HEK293 (cell line): Measurements from ENCODE around the gene RPUSD2.
A peak's percentile ranks its signal among the peaks of the same experiment; 100 is the strongest.

Source experiments
- BCL11B ChIP-seq: fragments of 450-650 bp; formaldehyde crosslinking; IDR thresholded peaks from 2 replicates; pipeline ENCODE4 v1.5.1; 2016; ENCODE audit warnings: low read depth, missing biosample characterization, missing genetic modification characterization
- KLF8 ChIP-seq: fragments of 450-650 bp; formaldehyde crosslinking; IDR thresholded peaks from 2 replicates; pipeline ENCODE4 v1.5.1; 2016; ENCODE audit warnings: missing biosample characterization, missing genetic modification characterization
- KLF9 ChIP-seq: fragments of 450-650 bp; formaldehyde crosslinking; IDR thresholded peaks from 2 replicates; pipeline ENCODE4 v1.5.1; 2016; ENCODE audit warnings: missing biosample characterization, missing genetic modification characterization, low read depth
- MEIS1 ChIP-seq: sonication (generic); formaldehyde crosslinking; IDR thresholded peaks from 2 replicates; pipeline ENCODE4 v1.8.1; 2022; ENCODE audit warnings: missing genetic modification reagents, mild to moderate bottlenecking, borderline replicate concordance
- PRDM1 ChIP-seq: fragments of 450-650 bp; formaldehyde crosslinking; IDR thresholded peaks from 2 replicates; pipeline ENCODE4; 2016; ENCODE audit warnings: missing biosample characterization, missing genetic modification characterization
- REPIN1 ChIP-seq: fragments of 450-650 bp; formaldehyde crosslinking; IDR thresholded peaks from 2 replicates; pipeline ENCODE4 v1.5.1; 2017; ENCODE audit warnings: missing biosample characterization, missing genetic modification characterization, low read depth
- SCRT1 ChIP-seq: fragments of 450-650 bp; formaldehyde crosslinking; IDR thresholded peaks from 2 replicates; pipeline ENCODE4 v1.5.1; 2016; ENCODE audit warnings: missing biosample characterization, missing genetic modification characterization, borderline replicate concordance
- SCRT2 ChIP-seq: fragments of 450-650 bp; formaldehyde crosslinking; IDR thresholded peaks from 2 replicates; pipeline ENCODE4 v1.5.1; 2016; ENCODE audit warnings: missing biosample characterization, missing genetic modification characterization
- WT1 ChIP-seq: fragments of 450-650 bp; formaldehyde crosslinking; IDR thresholded peaks from 2 replicates; pipeline ENCODE4 v1.5.1; 2016; ENCODE audit warnings: missing biosample characterization, missing genetic modification characterization
- ZFP41 ChIP-seq: fragments of 450-650 bp; formaldehyde crosslinking; IDR thresholded peaks from 2 replicates; pipeline ENCODE4 v1.5.1; 2016; ENCODE audit warnings: missing biosample characterization, missing genetic modification characterization, borderline replicate concordance
- ZFP69B ChIP-seq: fragments of 450-650 bp; formaldehyde crosslinking; IDR thresholded peaks from 2 replicates; pipeline ENCODE4 v1.5.1; 2016; ENCODE audit warnings: missing biosample characterization, missing genetic modification characterization
- ZNF114 ChIP-seq: fragments of 450-650 bp; formaldehyde crosslinking; IDR thresholded peaks from 2 replicates; pipeline ENCODE4 v1.5.0; 2017; ENCODE audit warnings: missing biosample characterization, missing genetic modification characterization
- ZNF121 ChIP-seq: fragments of 450-650 bp; formaldehyde crosslinking; IDR thresholded peaks from 2 replicates; pipeline ENCODE4 v1.5.1; 2016; ENCODE audit warnings: missing biosample characterization, missing genetic modification characterization
- ZNF2 ChIP-seq: fragments of 450-650 bp; formaldehyde crosslinking; IDR thresholded peaks from 2 replicates; pipeline ENCODE4 v1.5.1; 2016; ENCODE audit warnings: missing biosample characterization, missing genetic modification characterization
- ZNF221 ChIP-seq: fragments of 450-650 bp; formaldehyde crosslinking; IDR thresholded peaks from 2 replicates; pipeline ENCODE4 v1.5.1; 2017; ENCODE audit warnings: missing biosample characterization, missing genetic modification characterization, borderline replicate concordance
- ZNF302 ChIP-seq: fragments of 450-650 bp; formaldehyde crosslinking; IDR thresholded peaks from 2 replicates; pipeline ENCODE4 v1.5.1; 2016; ENCODE audit warnings: missing biosample characterization, missing genetic modification characterization, low read depth
- ZNF350 ChIP-seq: fragments of 450-650 bp; formaldehyde crosslinking; IDR thresholded peaks from 2 replicates; pipeline ENCODE4 v1.5.0; 2017; ENCODE audit warnings: missing biosample characterization, mild to moderate bottlenecking, missing genetic modification characterization
- ZNF37A ChIP-seq: fragments of 450-650 bp; IDR thresholded peaks from 2 replicates; pipeline ENCODE4 v1.5.1; 2018; ENCODE audit warnings: missing biosample characterization, missing genetic modification characterization
- ZNF416 ChIP-seq: fragments of 450-650 bp; formaldehyde crosslinking; IDR thresholded peaks from 2 replicates; pipeline ENCODE4 v1.5.1; 2016; ENCODE audit warnings: missing biosample characterization, missing genetic modification characterization
- ZNF423 ChIP-seq: fragments of 450-650 bp; formaldehyde crosslinking; IDR thresholded peaks from 2 replicates; pipeline ENCODE4 v1.5.1; 2016; ENCODE audit warnings: missing biosample characterization, missing genetic modification characterization
- ZNF548 ChIP-seq: fragments of 450-650 bp; formaldehyde crosslinking; IDR thresholded peaks from 2 replicates; pipeline ENCODE4 v1.5.1; 2016; ENCODE audit warnings: missing biosample characterization, missing genetic modification characterization
- ZNF558 ChIP-seq: fragments of 450-650 bp; formaldehyde crosslinking; IDR thresholded peaks from 2 replicates; pipeline ENCODE4 v1.5.1; 2016; ENCODE audit warnings: missing biosample characterization, missing genetic modification characterization
- ZNF560 ChIP-seq: fragments of 450-650 bp; formaldehyde crosslinking; IDR thresholded peaks from 2 replicates; pipeline ENCODE4 v1.5.1; 2017; ENCODE audit warnings: missing biosample characterization, missing genetic modification characterization, borderline replicate concordance
- ZNF561 ChIP-seq: fragments of 450-650 bp; IDR thresholded peaks from 2 replicates; pipeline ENCODE4 v1.5.1; 2018; ENCODE audit warnings: missing biosample characterization, missing genetic modification characterization, borderline replicate concordance
- ZNF629 ChIP-seq: fragments of 450-650 bp; formaldehyde crosslinking; IDR thresholded peaks from 2 replicates; pipeline ENCODE4 v1.5.1; 2017; ENCODE audit warnings: missing biosample characterization, missing genetic modification characterization
- ZNF664 ChIP-seq: fragments of 450-650 bp; formaldehyde crosslinking; IDR thresholded peaks from 2 replicates; pipeline ENCODE4 v1.5.1; 2016; ENCODE audit warnings: missing biosample characterization, missing genetic modification characterization
- ZNF670 ChIP-seq: fragments of 450-650 bp; formaldehyde crosslinking; IDR thresholded peaks from 2 replicates; pipeline ENCODE4 v1.5.1; 2016; ENCODE audit warnings: missing biosample characterization, missing genetic modification characterization, low read depth
- ZNF76 ChIP-seq: fragments of 450-650 bp; formaldehyde crosslinking; IDR thresholded peaks from 2 replicates; pipeline ENCODE4; 2016; ENCODE audit warnings: low read depth, missing biosample characterization, missing genetic modification characterization, borderline replicate concordance
- ZNF785 ChIP-seq: fragments of 450-650 bp; formaldehyde crosslinking; IDR thresholded peaks from 2 replicates; pipeline ENCODE4 v1.5.1; 2016; ENCODE audit warnings: missing biosample characterization, missing genetic modification characterization
- ZSCAN23 ChIP-seq: fragments of 450-650 bp; formaldehyde crosslinking; IDR thresholded peaks from 2 replicates; pipeline ENCODE4 v1.5.1; 2016; ENCODE audit warnings: missing biosample characterization, missing genetic modification characterization
- TF ChIP-seq, protein P1 (sequence below): fragments of 450-650 bp; formaldehyde crosslinking; IDR thresholded peaks from 2 replicates; pipeline ENCODE4 v1.5.1; 2016; ENCODE audit warnings: missing biosample characterization, missing genetic modification characterization
- TF ChIP-seq, protein P2 (sequence below): fragments of 450-650 bp; formaldehyde crosslinking; IDR thresholded peaks from 2 replicates; pipeline ENCODE4 v1.5.1; 2017; ENCODE audit warnings: missing biosample characterization, mild to moderate bottlenecking, missing genetic modification characterization, moderate library complexity
- TF ChIP-seq, protein P3 (sequence below): fragments of 450-650 bp; formaldehyde crosslinking; IDR thresholded peaks from 2 replicates; pipeline ENCODE4 v1.5.1; 2016; ENCODE audit warnings: missing biosample characterization, missing genetic modification characterization
- TF ChIP-seq, protein P4 (sequence below): fragments of 450-650 bp; formaldehyde crosslinking; IDR thresholded peaks from 2 replicates; pipeline ENCODE4 v1.5.1; 2016; ENCODE audit warnings: missing biosample characterization, missing genetic modification characterization
- TF ChIP-seq, protein P5 (sequence below): fragments of 450-650 bp; formaldehyde crosslinking; IDR thresholded peaks from 2 replicates; pipeline ENCODE4 v1.5.1; 2016; ENCODE audit warnings: missing biosample characterization, missing genetic modification characterization

Gene RPUSD2

DNA sequence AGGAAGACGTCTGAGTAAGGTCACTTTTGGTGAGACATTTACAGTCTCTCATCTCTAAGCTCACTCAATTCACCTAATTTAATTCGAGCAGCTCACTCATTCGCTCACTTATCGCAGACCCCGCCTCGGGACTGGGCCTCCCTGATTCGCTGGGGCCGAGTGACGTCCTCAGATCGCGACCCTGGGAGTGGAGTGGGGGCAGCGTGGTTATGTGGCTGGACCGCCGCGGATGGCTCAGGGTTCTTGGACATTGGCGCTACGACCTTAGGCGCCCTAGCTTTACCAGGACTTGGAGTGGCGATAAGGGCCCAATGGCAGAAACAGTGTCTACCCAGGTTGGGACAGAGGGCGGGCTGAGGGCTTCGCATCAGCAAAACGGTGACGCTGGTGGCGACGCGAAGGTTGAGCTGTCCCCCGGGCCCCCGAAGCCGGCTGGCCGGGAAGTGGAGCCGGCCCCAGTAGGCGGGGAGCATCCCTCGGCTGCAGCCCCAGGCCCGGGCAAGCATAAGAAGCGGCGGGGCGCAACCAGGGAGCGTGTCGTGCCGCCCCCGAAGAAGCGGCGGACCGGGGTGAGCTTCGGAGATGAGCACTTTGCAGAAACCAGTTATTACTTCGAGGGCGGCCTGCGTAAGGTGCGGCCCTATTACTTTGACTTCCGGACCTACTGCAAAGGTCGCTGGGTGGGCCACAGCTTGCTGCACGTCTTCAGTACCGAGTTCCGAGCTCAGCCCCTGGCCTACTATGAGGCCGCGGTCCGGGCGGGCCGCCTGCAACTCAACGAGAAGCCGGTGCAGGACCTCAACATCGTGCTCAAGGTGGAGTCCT is at the start of gene RPUSD2 (continued):
- no peak for TF ChIP-seq ZNF302
- no peak for TF ChIP-seq ZNF350
- no peak for TF ChIP-seq SCRT2 (tag by site-specific recombination)
- no peak for TF ChIP-seq ZNF121
- TF ChIP-seq SCRT1 (tag by site-specific recombination): no peak
- no peak for TF ChIP-seq ZNF423 (tag by site-specific recombination)
- no peak for TF ChIP-seq ZNF114 (tag by site-specific recombination)
- no peak for TF ChIP-seq PRDM1 (tag by site-specific recombination)
- TF ChIP-seq ZSCAN23: no peak
- TF ChIP-seq ZNF558 (tag by site-specific recombination): no peak
- no peak for TF ChIP-seq ZFP41 (tag by site-specific recombination)
- TF ChIP-seq WT1 (tag by site-specific recombination): 0 out of 2 replicates have a peak, but pooled peaks have one; percentile 20
- TF ChIP-seq ZNF76 (tag by site-specific recombination): 0 out of 2 replicates have a peak, but pooled peaks have one; percentile 15
- TF ChIP-seq KLF9 (tag by site-specific recombination): no peak
- no peak for TF ChIP-seq ZNF560 (tag by site-specific recombination)
- no peak for TF ChIP-seq ZNF221 (tag by site-specific recombination)
- TF ChIP-seq, protein P1, sequence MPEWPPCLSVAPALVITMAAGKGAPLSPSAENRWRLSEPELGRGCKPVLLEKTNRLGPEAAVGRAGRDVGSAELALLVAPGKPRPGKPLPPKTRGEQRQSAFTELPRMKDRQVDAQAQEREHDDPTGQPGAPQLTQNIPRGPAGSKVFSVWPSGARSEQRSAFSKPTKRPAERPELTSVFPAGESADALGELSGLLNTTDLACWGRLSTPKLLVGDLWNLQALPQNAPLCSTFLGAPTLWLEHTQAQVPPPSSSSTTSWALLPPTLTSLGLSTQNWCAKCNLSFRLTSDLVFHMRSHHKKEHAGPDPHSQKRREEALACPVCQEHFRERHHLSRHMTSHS (tag by site-specific recombination): no peak
- TF ChIP-seq ZNF2: peak; percentile 62
- no peak for TF ChIP-seq ZNF37A (tag by site-specific recombination)
- TF ChIP-seq ZNF416 (tag by site-specific recombination): no peak
- peak; percentile 49; the same call in 1 of the 2 replicates for TF ChIP-seq KLF8 (tag by site-specific recombination)
- TF ChIP-seq, protein P2, sequence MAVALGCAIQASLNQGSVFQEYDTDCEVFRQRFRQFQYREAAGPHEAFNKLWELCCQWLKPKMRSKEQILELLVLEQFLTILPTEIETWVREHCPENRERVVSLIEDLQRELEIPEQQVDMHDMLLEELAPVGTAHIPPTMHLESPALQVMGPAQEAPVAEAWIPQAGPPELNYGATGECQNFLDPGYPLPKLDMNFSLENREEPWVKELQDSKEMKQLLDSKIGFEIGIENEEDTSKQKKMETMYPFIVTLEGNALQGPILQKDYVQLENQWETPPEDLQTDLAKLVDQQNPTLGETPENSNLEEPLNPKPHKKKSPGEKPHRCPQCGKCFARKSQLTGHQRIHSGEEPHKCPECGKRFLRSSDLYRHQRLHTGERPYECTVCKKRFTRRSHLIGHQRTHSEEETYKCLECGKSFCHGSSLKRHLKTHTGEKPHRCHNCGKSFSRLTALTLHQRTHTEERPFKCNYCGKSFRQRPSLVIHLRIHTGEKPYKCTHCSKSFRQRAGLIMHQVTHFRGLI: no peak
- TF ChIP-seq ZNF561 (tag by site-specific recombination): no peak
- no peak for TF ChIP-seq ZNF785 (tag by site-specific recombination)
- TF ChIP-seq ZNF629 (tag by site-specific recombination): peak; percentile 84
- TF ChIP-seq REPIN1 (tag by site-specific recombination): 0 out of 2 replicates have a peak, but pooled peaks have one; percentile 30
- TF ChIP-seq ZNF664 (tag by site-specific recombination): peak; percentile 97
- TF ChIP-seq, protein P3, sequence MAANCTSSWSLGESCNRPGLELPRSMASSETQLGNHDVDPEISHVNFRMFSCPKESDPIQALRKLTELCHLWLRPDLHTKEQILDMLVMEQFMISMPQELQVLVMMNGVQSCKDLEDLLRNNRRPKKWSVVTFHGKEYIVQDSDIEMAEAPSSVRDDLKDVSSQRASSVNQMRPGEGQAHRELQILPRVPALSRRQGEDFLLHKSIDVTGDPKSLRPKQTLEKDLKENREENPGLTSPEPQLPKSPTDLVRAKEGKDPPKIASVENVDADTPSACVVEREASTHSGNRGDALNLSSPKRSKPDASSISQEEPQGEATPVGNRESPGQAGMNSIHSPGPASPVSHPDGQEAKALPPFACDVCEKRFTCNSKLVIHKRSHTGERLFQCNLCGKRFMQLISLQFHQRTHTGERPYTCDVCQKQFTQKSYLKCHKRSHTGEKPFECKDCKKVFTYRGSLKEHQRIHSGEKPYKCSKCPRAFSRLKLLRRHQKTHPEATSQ (tag by site-specific recombination): 0 out of 2 replicates have a peak, but pooled peaks have one; percentile 33
- TF ChIP-seq BCL11B: peak; percentile 48; the same call in 1 of the 2 replicates
- TF ChIP-seq MEIS1 (CRISPR knock-in tag): no peak
- TF ChIP-seq ZNF548 (tag by site-specific recombination): no peak
- TF ChIP-seq ZFP69B: 0 out of 2 replicates have a peak, but pooled peaks have one; percentile 21
- TF ChIP-seq, protein P4, sequence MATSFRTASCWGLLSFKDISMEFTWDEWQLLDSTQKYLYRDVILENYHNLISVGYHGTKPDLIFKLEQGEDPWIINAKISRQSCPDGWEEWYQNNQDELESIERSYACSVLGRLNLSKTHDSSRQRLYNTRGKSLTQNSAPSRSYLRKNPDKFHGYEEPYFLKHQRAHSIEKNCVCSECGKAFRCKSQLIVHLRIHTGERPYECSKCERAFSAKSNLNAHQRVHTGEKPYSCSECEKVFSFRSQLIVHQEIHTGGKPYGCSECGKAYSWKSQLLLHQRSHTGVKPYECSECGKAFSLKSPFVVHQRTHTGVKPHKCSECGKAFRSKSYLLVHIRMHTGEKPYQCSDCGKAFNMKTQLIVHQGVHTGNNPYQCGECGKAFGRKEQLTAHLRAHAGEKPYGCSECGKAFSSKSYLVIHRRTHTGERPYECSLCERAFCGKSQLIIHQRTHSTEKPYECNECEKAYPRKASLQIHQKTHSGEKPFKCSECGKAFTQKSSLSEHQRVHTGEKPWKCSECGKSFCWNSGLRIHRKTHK (tag by site-specific recombination): no peak
- no peak for TF ChIP-seq ZNF670 (tag by site-specific recombination)
- TF ChIP-seq, protein P5, sequence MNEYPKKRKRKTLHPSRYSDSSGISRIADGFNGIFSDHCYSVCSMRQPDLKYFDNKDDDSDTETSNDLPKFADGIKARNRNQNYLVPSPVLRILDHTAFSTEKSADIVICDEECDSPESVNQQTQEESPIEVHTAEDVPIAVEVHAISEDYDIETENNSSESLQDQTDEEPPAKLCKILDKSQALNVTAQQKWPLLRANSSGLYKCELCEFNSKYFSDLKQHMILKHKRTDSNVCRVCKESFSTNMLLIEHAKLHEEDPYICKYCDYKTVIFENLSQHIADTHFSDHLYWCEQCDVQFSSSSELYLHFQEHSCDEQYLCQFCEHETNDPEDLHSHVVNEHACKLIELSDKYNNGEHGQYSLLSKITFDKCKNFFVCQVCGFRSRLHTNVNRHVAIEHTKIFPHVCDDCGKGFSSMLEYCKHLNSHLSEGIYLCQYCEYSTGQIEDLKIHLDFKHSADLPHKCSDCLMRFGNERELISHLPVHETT (tag by site-specific recombination): no peak
